IPS-20b (cell line): Measurements from ENCODE around the gene ANKRD7.

Source experiments
- H3K27ac ChIP-seq: one replicate; pipeline ENCODE4 v1.5.1; 2013; ENCODE audit warnings: low read length
- H3K27me3 ChIP-seq: 2 replicates; pipeline ENCODE4 v1.6.1; 2013; ENCODE audit warnings: mild to moderate bottlenecking, low read length, inconsistent platforms; ENCODE audit not compliant: insufficient read depth
- H3K36me3 ChIP-seq: 2 replicates; pipeline ENCODE4 v1.6.1; 2013; ENCODE audit warnings: low read depth, mild to moderate bottlenecking, inconsistent platforms, low read length, moderate library complexity; ENCODE audit not compliant: insufficient read depth
- H3K4me1 ChIP-seq: 2 replicates; pipeline ENCODE4 v1.6.1; 2013; ENCODE audit warnings: mild to moderate bottlenecking, control low read depth, inconsistent platforms, low read length, moderate library complexity; ENCODE audit not compliant: insufficient read depth
- H3K4me3 ChIP-seq: 2 replicates; pipeline ENCODE4 v1.5.1; 2013; ENCODE audit warnings: mild to moderate bottlenecking, low read length, inconsistent platforms
- H3K9ac ChIP-seq: 2 replicates; pipeline ENCODE4 v1.6.1; 2013; ENCODE audit warnings: low read depth, mild to moderate bottlenecking, inconsistent platforms, low read length, moderate library complexity
- H3K9me3 ChIP-seq: 2 replicates; pipeline ENCODE4 v1.6.1; 2013; ENCODE audit warnings: mild to moderate bottlenecking, low read depth, low read length, inconsistent platforms; ENCODE audit not compliant: insufficient read depth

ANKRD7 gene, protein sequence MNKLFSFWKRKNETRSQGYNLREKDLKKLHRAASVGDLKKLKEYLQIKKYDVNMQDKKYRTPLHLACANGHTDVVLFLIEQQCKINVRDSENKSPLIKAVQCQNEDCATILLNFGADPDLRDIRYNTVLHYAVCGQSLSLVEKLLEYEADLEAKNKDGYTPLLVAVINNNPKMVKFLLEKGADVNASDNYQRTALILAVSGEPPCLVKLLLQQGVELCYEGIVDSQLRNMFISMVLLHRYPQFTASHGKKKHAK

DNA sequence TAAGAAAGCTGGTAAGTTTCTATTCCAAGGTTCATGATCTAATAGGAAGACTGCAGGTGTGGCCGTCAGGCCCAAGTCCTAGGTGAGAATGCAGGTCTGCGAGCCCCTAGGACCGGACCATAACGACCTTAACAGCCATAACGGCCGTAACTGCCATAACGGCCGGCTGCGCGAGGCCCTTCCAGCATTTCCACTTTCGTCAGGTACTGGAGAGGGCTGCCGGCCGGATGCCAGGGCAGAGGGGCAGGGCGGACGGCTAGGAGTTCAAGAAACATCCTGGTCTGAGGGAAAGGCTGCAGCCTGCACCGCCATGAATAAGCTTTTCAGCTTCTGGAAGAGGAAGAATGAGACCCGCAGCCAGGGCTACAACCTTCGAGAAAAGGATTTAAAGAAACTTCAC, at the start of gene ANKRD7:
ANKRD7 (plus strand) TSS at position 184 of the 400 bp plus-strand sequence; CDS start at position 311, 127 bp downstream.
- no peaks in the 10 kb centered on the region for H3K27me3 ChIP-seq
- no peak within 1 kb of the TSS for H3K4me3 ChIP-seq
- no peaks in the 10 kb centered on the region for H3K36me3 ChIP-seq
- H3K9me3 ChIP-seq, result no peaks in the 10 kb centered on the region
- H3K9ac ChIP-seq, result no peak within 1 kb of the TSS
- no peaks in the 10 kb centered on the region for H3K4me1 ChIP-seq
- no peak within 1 kb of the TSS for H3K27ac ChIP-seq

DNA sequence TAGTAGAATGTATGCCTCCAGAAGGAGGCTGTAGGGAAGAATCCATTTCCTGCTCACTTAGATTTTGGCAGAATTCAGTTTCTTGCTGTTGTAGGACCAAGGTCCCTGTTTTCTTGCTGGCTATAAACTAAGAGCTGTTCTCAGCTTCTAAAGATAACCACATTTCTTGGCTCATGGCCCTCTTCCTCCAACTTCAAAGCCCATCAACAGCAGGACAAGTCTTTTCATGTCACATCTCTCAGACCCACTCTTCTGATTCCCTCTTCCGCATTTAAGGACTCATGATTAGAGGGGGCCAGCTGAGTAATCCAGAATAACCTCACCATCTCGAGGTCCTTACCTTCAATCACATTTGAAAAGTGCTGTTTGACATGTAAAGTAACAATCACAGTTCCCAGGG, 48.8 kb upstream of the ANKRD7 start:
- H3K27ac ChIP-seq, result no peak overlapping the region
- H3K9ac ChIP-seq, result no peak overlapping the region
- H3K4me1 ChIP-seq, result no peaks in the 10 kb centered on the region
- no peak overlapping the region for H3K4me3 ChIP-seq
- H3K27me3 ChIP-seq, result no peaks in the 10 kb centered on the region
- H3K9me3 ChIP-seq, result no peaks in the 10 kb centered on the region
- no peaks in the 10 kb centered on the region for H3K36me3 ChIP-seq

DNA sequence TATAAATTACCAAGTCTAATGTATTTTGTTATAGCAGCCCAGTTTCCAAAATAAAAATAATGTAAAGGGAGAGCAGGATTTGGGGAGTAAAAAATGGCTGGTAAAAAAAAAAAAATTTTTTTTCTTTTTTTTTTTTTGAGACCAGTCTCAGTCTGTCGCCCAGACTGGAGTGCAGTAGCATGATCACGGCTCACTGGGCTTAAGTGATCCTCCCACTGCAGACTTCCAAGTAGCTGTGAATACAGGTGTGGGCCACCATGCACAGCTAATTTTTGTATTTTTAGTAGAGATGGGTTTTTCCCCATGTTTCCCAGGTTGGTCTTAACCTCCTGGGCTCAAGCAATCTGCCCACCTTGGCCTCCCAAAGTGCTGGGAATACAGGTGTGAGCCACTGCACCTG, 45.3 kb upstream of the ANKRD7 start:
- no peaks in the 10 kb centered on the region for H3K9me3 ChIP-seq
- no peak overlapping the region for H3K27ac ChIP-seq
- peaks cover 3% of the 10 kb centered on the region; the same call in 1 of the 2 replicates for H3K4me1 ChIP-seq
- H3K9ac ChIP-seq, result no peak overlapping the region
- H3K36me3 ChIP-seq, result no peaks in the 10 kb centered on the region
- no peaks in the 10 kb centered on the region for H3K27me3 ChIP-seq
- H3K4me3 ChIP-seq, result no peak overlapping the region

DNA sequence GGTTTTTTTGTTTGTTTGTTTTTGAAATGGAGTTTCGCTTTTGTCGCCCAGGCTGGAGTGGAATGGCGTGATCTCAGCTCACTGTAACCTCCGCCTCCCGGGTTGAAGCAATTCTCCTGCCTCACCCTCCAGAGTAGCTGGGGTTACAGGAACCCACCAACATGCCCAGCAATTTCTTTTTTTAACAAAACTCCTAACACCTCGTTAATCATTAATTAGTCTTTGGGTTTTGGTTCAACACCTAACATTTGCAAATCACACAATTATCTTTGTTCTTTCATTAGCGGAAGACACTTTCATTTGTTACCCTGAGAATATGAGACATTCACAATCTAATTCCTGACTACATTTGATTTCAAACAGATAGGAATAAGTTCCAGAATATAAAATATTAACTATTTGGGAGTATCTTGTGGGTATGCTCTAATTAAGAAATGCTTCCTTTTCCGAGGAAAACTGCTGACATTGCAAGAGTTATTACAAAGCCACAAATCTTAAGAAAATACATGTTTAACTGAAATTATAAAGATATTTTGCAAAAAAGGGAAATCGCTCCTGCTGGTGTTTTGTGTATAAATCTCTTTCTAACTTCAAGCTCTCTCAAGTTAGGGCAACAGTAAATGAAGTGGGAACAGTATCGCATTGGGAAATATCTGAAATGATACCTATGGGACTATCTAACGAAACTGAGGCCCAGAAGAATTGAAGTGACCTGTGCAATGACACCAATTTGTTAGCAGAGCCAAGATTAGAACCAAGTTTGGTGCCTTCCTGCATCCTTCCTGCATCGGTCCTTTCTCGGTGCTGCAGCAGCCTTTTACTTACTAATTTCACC, 41.7 kb upstream of the ANKRD7 start:
- H3K9me3 ChIP-seq, result no peaks in the 10 kb centered on the region
- no peaks in the 10 kb centered on the region for H3K27me3 ChIP-seq
- H3K4me3 ChIP-seq, result peak overlapping the region; percentile 99
- peak overlapping the region; percentile 82 for H3K27ac ChIP-seq
- peaks cover 25% of the 10 kb centered on the region for H3K36me3 ChIP-seq
- H3K9ac ChIP-seq, result peak overlapping the region; percentile 96
- peaks cover 6% of the 10 kb centered on the region; the same call in 1 of the 2 replicates for H3K4me1 ChIP-seq

DNA sequence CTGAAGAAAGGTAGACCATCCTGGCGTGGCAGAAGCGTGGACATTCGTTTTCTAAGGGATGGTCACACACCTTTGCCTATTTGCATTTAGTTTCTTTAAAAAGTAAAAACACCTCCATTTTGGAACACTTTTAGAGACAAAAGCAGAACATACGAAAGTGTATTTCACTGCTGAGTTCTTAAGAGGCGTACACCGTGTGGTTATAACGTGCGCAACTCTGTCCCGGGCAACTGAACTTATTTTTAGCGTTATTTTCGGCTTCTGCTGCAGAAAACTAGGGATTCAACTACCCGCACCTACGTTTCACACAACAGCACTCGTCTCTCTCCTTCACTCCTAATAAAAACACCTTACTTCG, 41.1 kb upstream of the ANKRD7 start:
- peak overlapping the region; percentile 99 for H3K4me3 ChIP-seq
- H3K27ac ChIP-seq, result peak overlapping the region; percentile 82
- H3K9ac ChIP-seq, result peak overlapping the region; percentile 96
- peaks cover 6% of the 10 kb centered on the region; the same call in 1 of the 2 replicates for H3K4me1 ChIP-seq
- no peaks in the 10 kb centered on the region for H3K27me3 ChIP-seq
- no peaks in the 10 kb centered on the region for H3K9me3 ChIP-seq
- H3K36me3 ChIP-seq, result peaks cover 31% of the 10 kb centered on the region

DNA sequence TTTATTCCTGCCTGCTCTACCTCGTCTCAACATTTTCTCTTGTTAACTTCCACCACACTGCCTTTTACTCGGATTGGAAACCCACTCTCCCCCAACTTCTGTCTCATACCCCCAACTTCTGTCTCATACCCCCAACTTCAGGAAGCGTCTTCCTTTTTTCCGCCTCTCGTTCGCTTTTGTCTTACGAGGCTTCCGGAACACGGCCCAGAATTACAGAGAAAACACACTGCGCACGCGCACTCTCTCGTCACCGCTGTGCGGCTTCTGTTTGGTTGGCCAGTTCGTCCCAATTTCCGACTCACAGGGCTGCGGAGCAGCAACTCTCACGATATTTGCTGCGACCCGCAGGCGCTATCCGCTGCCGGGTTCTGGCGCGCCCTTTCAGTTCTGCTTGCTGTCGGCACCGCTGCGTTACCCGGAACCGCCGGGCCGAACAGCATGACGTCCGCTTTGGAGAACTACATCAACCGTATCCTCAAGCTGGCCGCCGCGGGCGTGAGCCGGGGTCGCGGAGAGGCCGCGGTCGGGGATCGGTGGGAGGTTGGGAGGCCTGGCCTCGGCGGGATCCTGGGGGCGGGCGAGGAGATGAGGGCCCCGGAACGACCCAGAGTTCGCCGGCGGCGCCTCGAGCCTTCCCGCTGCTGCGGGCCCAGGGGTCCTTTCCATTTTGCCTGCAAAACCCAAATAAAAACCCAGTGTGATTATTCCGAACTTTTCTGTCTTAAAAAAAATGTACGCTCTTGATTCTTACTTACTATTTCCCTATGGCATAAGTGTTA, 40.5 kb upstream of the ANKRD7 start, which contains the start of gene LSM8:
LSM8 (plus strand) TSS at position 379 of the 779 bp plus-strand sequence; CDS start at position 439, 60 bp downstream.
- peaks cover 6% of the 10 kb centered on the region; the same call in 1 of the 2 replicates for H3K4me1 ChIP-seq
- peak within 1 kb of the TSS; percentile 99 for H3K4me3 ChIP-seq
- peak within 1 kb of the TSS; percentile 82 for H3K27ac ChIP-seq
- no peaks in the 10 kb centered on the region for H3K27me3 ChIP-seq
- no peaks in the 10 kb centered on the region for H3K9me3 ChIP-seq
- peaks cover 37% of the 10 kb centered on the region for H3K36me3 ChIP-seq
- peak within 1 kb of the TSS; percentile 96 for H3K9ac ChIP-seq

DNA sequence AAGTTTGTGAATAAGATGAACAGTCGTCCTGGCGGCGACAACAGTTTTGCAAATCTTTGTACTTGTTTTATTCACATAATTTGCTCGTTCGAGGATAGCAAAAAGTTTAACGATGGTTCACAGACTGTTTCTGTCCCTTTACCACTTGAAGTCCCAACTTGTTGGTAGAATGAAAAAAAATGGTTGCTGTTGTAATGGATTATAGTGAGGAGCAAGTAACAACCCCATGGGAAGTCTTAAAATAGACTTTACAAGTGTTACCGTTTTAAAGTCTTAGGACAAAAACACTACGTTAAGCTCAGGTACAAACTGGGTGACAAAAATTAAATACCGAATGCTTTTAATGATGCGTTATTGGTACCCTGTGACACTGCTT, 40.0 kb upstream of the ANKRD7 start:
- Histone ChIP-seq H3K27me3 (no peaks in the 10 kb centered on the region), H3K4me1 (peaks cover 6% of the 10 kb centered on the region; the same call in 1 of the 2 replicates), H3K4me3 (peak overlapping the region; percentile 99), H3K9me3 (no peaks in the 10 kb centered on the region), H3K36me3 (peaks cover 42% of the 10 kb centered on the region), H3K9ac (peak overlapping the region; percentile 96), H3K27ac (peak overlapping the region; percentile 40)

DNA sequence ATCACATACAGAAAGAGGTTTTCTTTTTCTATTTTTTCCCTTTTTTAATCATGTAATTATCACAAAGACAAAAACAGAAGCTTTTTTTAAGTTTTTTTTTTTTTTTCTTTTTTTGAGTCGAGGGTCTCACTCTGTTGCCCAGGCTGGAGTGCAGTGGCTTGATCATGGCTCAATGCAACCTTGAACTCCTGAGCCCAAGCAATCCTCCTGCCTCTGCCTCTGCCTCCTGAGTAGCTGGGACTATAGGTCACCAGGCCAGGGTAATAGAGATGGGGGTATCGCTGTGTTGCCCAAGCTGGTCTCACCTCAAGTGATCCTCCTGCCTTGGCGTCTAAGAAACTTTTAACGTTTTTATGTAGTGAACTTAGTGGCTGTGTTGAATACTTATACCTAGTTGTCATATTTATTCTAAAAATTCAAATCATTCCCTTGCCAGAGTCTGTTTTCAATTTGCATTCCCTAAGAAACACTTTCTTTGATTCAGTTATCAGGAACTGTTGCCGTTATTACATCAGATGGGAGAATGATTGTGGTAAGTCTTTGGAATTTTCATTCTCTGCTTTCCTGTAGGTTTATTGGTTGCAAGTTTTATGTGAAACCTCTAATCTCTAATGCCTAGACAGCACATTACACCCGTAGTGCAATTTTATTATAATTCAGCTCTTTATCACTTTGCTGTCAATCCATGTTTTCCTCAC, 39.2 kb upstream of the ANKRD7 start:
- peak overlapping the region; percentile 96; the same call in 1 of the 2 replicates for H3K9ac ChIP-seq
- H3K27ac ChIP-seq, result no peak overlapping the region
- H3K36me3 ChIP-seq, result peaks cover 49% of the 10 kb centered on the region
- H3K9me3 ChIP-seq, result no peaks in the 10 kb centered on the region
- no peaks in the 10 kb centered on the region for H3K27me3 ChIP-seq
- H3K4me1 ChIP-seq, result peaks cover 6% of the 10 kb centered on the region; the same call in 1 of the 2 replicates
- H3K4me3 ChIP-seq, result peak overlapping the region; percentile 99

DNA sequence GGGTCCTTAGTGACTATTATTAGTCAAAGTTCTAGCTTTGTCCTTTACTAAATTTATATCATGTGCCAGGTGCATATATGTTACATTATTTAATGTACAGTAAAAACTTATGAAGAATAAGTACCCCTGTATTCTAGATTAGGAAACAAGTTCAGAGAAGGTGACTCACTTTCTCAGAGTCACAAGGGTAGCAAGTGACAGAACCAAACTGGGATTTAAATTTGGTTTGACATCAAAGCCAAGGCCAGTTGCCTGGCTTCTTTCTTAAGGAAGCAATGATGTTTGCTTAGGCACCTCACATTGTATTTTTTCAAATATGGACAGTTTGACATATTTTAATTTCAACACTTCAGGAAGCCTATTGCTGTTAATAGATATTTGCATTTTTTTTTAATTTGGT, 38.0 kb upstream of the ANKRD7 start:
- Histone ChIP-seq H3K27ac (no peak overlapping the region), H3K4me1 (peaks cover 6% of the 10 kb centered on the region; the same call in 1 of the 2 replicates), H3K4me3 (peak overlapping the region; percentile 15; the same call in 1 of the 2 replicates), H3K9ac (no peak overlapping the region), H3K9me3 (no peaks in the 10 kb centered on the region), H3K36me3 (peaks cover 61% of the 10 kb centered on the region), H3K27me3 (no peaks in the 10 kb centered on the region)

DNA sequence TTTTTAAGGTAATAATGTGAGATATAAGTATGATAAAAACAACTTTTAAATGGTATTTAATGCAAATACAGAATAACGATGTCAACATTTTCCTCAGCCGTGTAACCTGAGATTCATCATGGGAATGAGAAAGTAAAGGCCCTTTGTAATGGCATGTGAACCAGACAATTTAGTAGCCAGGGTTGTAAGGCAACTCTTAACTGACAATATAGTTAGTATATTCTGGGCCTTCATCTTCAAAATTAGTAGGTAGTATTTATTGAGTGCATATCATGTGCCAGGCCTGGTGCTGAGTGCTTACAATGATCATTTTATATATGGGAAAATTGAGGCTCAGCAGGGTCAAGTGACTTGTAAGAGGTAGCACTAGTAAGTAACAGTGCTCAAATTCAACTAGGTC, 29.9 kb upstream of the ANKRD7 start:
- H3K9me3 ChIP-seq, result no peaks in the 10 kb centered on the region
- no peaks in the 10 kb centered on the region for H3K27me3 ChIP-seq
- no peak overlapping the region for H3K27ac ChIP-seq
- H3K4me1 ChIP-seq, result no peaks in the 10 kb centered on the region
- no peak overlapping the region for H3K9ac ChIP-seq
- H3K4me3 ChIP-seq, result no peak overlapping the region
- H3K36me3 ChIP-seq, result peaks cover 42% of the 10 kb centered on the region
